WTC11 (cell line): Measurements from ENCODE around the gene PTPRG. TPM values are rescaled to one million over a fixed set of nuclear protein-coding genes. Genes with fewer than 3 reads are reported as not detected.

Source experiments
- ATAC-seq: fragments of 200-7000 bp; cut with Tn5 transposase; 2 replicates; pipeline ENCODE4 v1.10.0; 2021; ENCODE audit warnings: mild to moderate bottlenecking, moderate library complexity
- CTCF ChIA-PET: fragments of 300-600 bp; sonication (Branson Sonifier 250); formaldehyde crosslinking; loops from one replicate; lab custom pipeline; 2021; ENCODE audit warnings: antibody characterized with exemption; lab: Charles Lee
- POLR2A ChIA-PET: fragments of 350-600 bp; sonication (Branson Sonifier 250); formaldehyde crosslinking; loops from one replicate; lab custom pipeline; 2021; ENCODE audit warnings: antibody characterized with exemption; lab: Charles Lee
- DNase-seq: peaks from one replicate; pipeline ENCODE4 v3.0.0; 2021; ENCODE audit warnings: low spot score
- H3K27ac Mint-ChIP-seq: 2 replicates; pipeline ENCODE4 v1.8.0; 2021; ENCODE audit warnings: mixed read lengths
- H3K27me3 Mint-ChIP-seq: 2 replicates; pipeline ENCODE4 v1.8.0; 2021; ENCODE audit warnings: low read depth, mild to moderate bottlenecking, moderate library complexity, mixed read lengths
- H3K36me3 Mint-ChIP-seq: 2 replicates; pipeline ENCODE4 v1.8.0; 2021; ENCODE audit warnings: mixed read lengths
- H3K4me1 Mint-ChIP-seq: 2 replicates; pipeline ENCODE4 v1.8.0; 2022; ENCODE audit warnings: mixed read lengths
- H3K4me3 Mint-ChIP-seq: 2 replicates; pipeline ENCODE4 v1.8.0; 2021; ENCODE audit warnings: mild to moderate bottlenecking, moderate library complexity, mixed read lengths
- H3K9me3 Mint-ChIP-seq: 2 replicates; pipeline ENCODE4 v1.8.0; 2021; ENCODE audit warnings: mixed read lengths
- CBFB ChIP-seq: sonication (generic); formaldehyde crosslinking; IDR thresholded peaks from 2 replicates; pipeline ENCODE4 v1.8.1; 2022; ENCODE audit warnings: mild to moderate bottlenecking, low read depth, missing genetic modification reagents
- CREM ChIP-seq: sonication (generic); formaldehyde crosslinking; IDR thresholded peaks from 2 replicates; pipeline ENCODE4 v1.8.1; 2022; ENCODE audit warnings: mild to moderate bottlenecking, missing genetic modification reagents, moderate library complexity
- FOXJ3 ChIP-seq: sonication (generic); formaldehyde crosslinking; IDR thresholded peaks from 2 replicates; pipeline ENCODE4 v1.9.0; 2021; ENCODE audit warnings: missing genetic modification reagents, mild to moderate bottlenecking, borderline replicate concordance
- FOXP1 ChIP-seq: sonication (generic); formaldehyde crosslinking; IDR thresholded peaks from 2 replicates; pipeline ENCODE4 v1.8.0; 2022; ENCODE audit warnings: missing genetic modification reagents, mild to moderate bottlenecking, moderate library complexity, borderline replicate concordance
- GRHL2 ChIP-seq: fragments of 250-450 bp; sonication (Bioruptor Pico); IDR thresholded peaks from 2 replicates; pipeline ENCODE4 v1.8.0; 2022; ENCODE audit warnings: mild to moderate bottlenecking, moderate library complexity; ENCODE audit not compliant: insufficient replicate concordance, severe bottlenecking
- GTF2I ChIP-seq: fragments of 250-450 bp; sonication (Bioruptor Pico); conservative IDR thresholded peaks from 2 replicates; pipeline ENCODE4 v1.4.0; 2021; ENCODE audit warnings: mild to moderate bottlenecking
- MXD4 ChIP-seq: fragments of 250-450 bp; sonication (Bioruptor Pico); IDR thresholded peaks from 2 replicates; pipeline ENCODE4 v1.8.0; 2021; ENCODE audit warnings: mild to moderate bottlenecking, moderate library complexity, borderline replicate concordance
- NFE2L1 ChIP-seq: sonication (generic); formaldehyde crosslinking; IDR thresholded peaks from 2 replicates; pipeline ENCODE4 v1.8.1; 2023; ENCODE audit warnings: missing genetic modification reagents
- NFYB ChIP-seq: sonication (generic); formaldehyde crosslinking; conservative IDR thresholded peaks from 2 replicates; pipeline ENCODE4 v1.8.0; 2022; ENCODE audit warnings: low read depth, missing genetic modification reagents
- RORB ChIP-seq: fragments of 250-450 bp; sonication (Bioruptor Pico); IDR thresholded peaks from 2 replicates; pipeline ENCODE4 v1.9.0; 2021; ENCODE audit warnings: mild to moderate bottlenecking
- SMAD3 ChIP-seq: sonication (generic); formaldehyde crosslinking; IDR thresholded peaks from 2 replicates; pipeline ENCODE4 v1.8.0; 2022; ENCODE audit warnings: missing genetic modification reagents, mild to moderate bottlenecking, borderline replicate concordance
- SOX15 ChIP-seq: fragments of 250-450 bp; sonication (Bioruptor Pico); IDR thresholded peaks from 2 replicates; pipeline ENCODE4 v1.9.0; 2021; ENCODE audit warnings: mild to moderate bottlenecking
- TCF7 ChIP-seq: sonication (generic); formaldehyde crosslinking; IDR thresholded peaks from 2 replicates; pipeline ENCODE4 v1.8.0; 2022; ENCODE audit warnings: mild to moderate bottlenecking, low read depth, missing genetic modification reagents, moderate library complexity
- ZNF121 ChIP-seq: sonication (generic); formaldehyde crosslinking; IDR thresholded peaks from 2 replicates; pipeline ENCODE4 v1.8.0; 2023; ENCODE audit warnings: missing genetic modification reagents
- ZNF232 ChIP-seq: sonication (generic); formaldehyde crosslinking; IDR thresholded peaks from 2 replicates; pipeline ENCODE4 v1.8.0; 2022; ENCODE audit warnings: mild to moderate bottlenecking, missing genetic modification reagents
- ZNF423 ChIP-seq: fragments of 250-450 bp; sonication (Bioruptor Pico); IDR thresholded peaks from 2 replicates; pipeline ENCODE4 v2.1.2; 2022; ENCODE audit warnings: mild to moderate bottlenecking, moderate library complexity
- ZNF671 ChIP-seq: fragments of 250-450 bp; sonication (Bioruptor Pico); IDR thresholded peaks from 2 replicates; pipeline ENCODE4 v1.8.0; 2021; ENCODE audit warnings: mild to moderate bottlenecking
- total RNA-seq: library from RNA; stranded (reverse); gene quantifications from 3 replicates; pipeline ENCODE4 v1.2.3, GENCODE V29; 2021
- TF ChIP-seq, protein P1 (sequence below): sonication (generic); formaldehyde crosslinking; IDR thresholded peaks from 2 replicates; pipeline ENCODE4 v1.8.1; 2023; ENCODE audit warnings: mild to moderate bottlenecking, missing genetic modification reagents
- TF ChIP-seq, protein P2 (sequence below): sonication (generic); formaldehyde crosslinking; IDR thresholded peaks from 2 replicates; pipeline ENCODE4 v1.8.0; 2022; ENCODE audit warnings: mild to moderate bottlenecking, missing genetic modification reagents
- TF ChIP-seq, protein P3 (sequence below): sonication (generic); formaldehyde crosslinking; conservative IDR thresholded peaks from 2 replicates; pipeline ENCODE4 v1.8.1; 2022; ENCODE audit warnings: mild to moderate bottlenecking, missing genetic modification reagents
- TF ChIP-seq, protein P4 (sequence below): sonication (generic); formaldehyde crosslinking; IDR thresholded peaks from 2 replicates; pipeline ENCODE4 v1.8.1; 2022; ENCODE audit warnings: low read depth, mild to moderate bottlenecking, moderate library complexity, missing genetic modification reagents, borderline replicate concordance
- TF ChIP-seq, protein P5 (sequence below): fragments of 250-450 bp; sonication (Bioruptor Pico); IDR thresholded peaks from 2 replicates; pipeline ENCODE4 v1.8.0; 2021; ENCODE audit warnings: mild to moderate bottlenecking
- TF ChIP-seq, protein P6 (sequence below): sonication (generic); formaldehyde crosslinking; IDR thresholded peaks from 2 replicates; pipeline ENCODE4 v1.8.1; 2023; ENCODE audit warnings: mild to moderate bottlenecking, missing genetic modification reagents, moderate library complexity
- TF ChIP-seq, protein P7 (sequence below): fragments of 250-450 bp; sonication (Bioruptor Pico); IDR thresholded peaks from 2 replicates; pipeline ENCODE4 v1.9.0; 2021; ENCODE audit warnings: mild to moderate bottlenecking

Gene PTPRG
- total RNA-seq, 1 experiment from 2014 or later, result 106 TPM

DNA sequence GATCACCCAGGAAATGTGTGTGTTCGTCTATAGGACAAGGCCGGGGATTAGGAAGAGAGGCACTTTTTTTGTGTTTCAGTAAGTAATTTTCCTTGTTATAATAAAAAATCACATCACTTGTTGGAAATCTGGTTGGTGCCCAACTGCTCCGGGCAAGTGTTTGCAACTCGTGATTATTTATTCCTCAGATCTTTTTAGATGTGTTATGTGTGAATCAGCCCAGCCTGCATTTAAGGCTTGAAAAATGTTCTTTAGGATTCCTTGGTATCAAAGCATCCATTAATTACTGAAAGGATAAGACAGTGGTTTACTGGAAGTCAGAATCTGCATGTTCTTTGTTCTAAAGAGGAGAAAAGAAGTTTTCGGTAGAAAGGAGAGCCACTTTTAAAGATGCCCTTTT lies 466.4 kb downstream of the PTPRG start:
- POLR2A ChIA-PET, result no interaction called here
- no peaks in the 10 kb centered on the region for H3K9me3 Mint-ChIP-seq
- ATAC-seq, result no peak

DNA sequence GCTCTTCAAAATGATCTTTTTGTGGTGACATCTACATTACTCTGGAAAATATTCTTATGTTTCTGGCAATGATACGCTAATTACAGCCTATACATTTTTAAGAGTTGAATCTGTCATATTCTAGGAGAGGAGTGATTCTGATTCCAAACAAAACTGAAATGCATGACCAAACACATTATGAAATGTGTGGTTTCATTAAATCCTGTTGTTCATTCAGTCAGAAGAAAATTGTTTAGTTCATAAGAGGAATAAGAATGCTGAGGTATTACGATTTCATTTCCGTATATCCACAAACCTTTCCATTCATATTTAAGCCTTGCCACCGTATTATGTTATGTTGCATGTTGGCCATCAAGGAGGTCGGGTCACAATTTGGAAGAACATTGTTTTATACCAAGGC lies 466.9 kb downstream of the PTPRG start:
- no peaks in the 10 kb centered on the region for H3K9me3 Mint-ChIP-seq
- ChIA-PET POLR2A (no interaction called here), CTCF (no interaction called here)
- peaks cover 25% of the 10 kb centered on the region for H3K4me1 Mint-ChIP-seq
- no peak overlapping the region for H3K27ac Mint-ChIP-seq
- ATAC-seq, result no peak
- H3K27me3 Mint-ChIP-seq, result no peaks in the 10 kb centered on the region
- H3K36me3 Mint-ChIP-seq, result no peaks in the 10 kb centered on the region; the same call in 1 of the 2 replicates
- no peak overlapping the region for H3K4me3 Mint-ChIP-seq
- no peak for DNase-seq
- TF ChIP-seq, protein P1, sequence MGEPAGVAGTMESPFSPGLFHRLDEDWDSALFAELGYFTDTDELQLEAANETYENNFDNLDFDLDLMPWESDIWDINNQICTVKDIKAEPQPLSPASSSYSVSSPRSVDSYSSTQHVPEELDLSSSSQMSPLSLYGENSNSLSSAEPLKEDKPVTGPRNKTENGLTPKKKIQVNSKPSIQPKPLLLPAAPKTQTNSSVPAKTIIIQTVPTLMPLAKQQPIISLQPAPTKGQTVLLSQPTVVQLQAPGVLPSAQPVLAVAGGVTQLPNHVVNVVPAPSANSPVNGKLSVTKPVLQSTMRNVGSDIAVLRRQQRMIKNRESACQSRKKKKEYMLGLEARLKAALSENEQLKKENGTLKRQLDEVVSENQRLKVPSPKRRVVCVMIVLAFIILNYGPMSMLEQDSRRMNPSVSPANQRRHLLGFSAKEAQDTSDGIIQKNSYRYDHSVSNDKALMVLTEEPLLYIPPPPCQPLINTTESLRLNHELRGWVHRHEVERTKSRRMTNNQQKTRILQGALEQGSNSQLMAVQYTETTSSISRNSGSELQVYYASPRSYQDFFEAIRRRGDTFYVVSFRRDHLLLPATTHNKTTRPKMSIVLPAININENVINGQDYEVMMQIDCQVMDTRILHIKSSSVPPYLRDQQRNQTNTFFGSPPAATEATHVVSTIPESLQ (CRISPR knock-in tag), result no peak
- TF ChIP-seq TCF7 (CRISPR knock-in tag), result no peak
- TF ChIP-seq, protein P2, sequence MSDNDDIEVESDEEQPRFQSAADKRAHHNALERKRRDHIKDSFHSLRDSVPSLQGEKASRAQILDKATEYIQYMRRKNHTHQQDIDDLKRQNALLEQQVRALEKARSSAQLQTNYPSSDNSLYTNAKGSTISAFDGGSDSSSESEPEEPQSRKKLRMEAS, result no peak
- TF ChIP-seq, all 79 proteins: peak for 0

More for the DNA sequence above, 466.4 kb downstream of the PTPRG start:
- DNase-seq, result no peak
- no peak overlapping the region for H3K4me3 Mint-ChIP-seq
- no peaks in the 10 kb centered on the region; the same call in 1 of the 2 replicates for H3K36me3 Mint-ChIP-seq
- H3K27me3 Mint-ChIP-seq, result no peaks in the 10 kb centered on the region
- TF ChIP-seq ZNF423 (no peak), GTF2I (CRISPR knock-in tag) (no peak), SOX15 (CRISPR knock-in tag) (no peak), RORB (CRISPR knock-in tag) (no peak), FOXP1 (no peak), ZNF121 (no peak)
- TF ChIP-seq, protein P3, sequence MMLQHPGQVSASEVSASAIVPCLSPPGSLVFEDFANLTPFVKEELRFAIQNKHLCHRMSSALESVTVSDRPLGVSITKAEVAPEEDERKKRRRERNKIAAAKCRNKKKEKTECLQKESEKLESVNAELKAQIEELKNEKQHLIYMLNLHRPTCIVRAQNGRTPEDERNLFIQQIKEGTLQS (CRISPR knock-in tag), result no peak
- TF ChIP-seq, protein P4, sequence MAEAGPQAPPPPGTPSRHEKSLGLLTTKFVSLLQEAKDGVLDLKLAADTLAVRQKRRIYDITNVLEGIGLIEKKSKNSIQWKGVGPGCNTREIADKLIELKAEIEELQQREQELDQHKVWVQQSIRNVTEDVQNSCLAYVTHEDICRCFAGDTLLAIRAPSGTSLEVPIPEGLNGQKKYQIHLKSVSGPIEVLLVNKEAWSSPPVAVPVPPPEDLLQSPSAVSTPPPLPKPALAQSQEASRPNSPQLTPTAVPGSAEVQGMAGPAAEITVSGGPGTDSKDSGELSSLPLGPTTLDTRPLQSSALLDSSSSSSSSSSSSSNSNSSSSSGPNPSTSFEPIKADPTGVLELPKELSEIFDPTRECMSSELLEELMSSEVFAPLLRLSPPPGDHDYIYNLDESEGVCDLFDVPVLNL (CRISPR knock-in tag), result no peak
- TF ChIP-seq, protein P5, sequence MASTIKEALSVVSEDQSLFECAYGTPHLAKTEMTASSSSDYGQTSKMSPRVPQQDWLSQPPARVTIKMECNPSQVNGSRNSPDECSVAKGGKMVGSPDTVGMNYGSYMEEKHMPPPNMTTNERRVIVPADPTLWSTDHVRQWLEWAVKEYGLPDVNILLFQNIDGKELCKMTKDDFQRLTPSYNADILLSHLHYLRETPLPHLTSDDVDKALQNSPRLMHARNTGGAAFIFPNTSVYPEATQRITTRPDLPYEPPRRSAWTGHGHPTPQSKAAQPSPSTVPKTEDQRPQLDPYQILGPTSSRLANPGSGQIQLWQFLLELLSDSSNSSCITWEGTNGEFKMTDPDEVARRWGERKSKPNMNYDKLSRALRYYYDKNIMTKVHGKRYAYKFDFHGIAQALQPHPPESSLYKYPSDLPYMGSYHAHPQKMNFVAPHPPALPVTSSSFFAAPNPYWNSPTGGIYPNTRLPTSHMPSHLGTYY, result no peak
- no peak overlapping the region for H3K27ac Mint-ChIP-seq
- CTCF ChIA-PET, result no interaction called here
- peaks cover 27% of the 10 kb centered on the region for H3K4me1 Mint-ChIP-seq

DNA sequence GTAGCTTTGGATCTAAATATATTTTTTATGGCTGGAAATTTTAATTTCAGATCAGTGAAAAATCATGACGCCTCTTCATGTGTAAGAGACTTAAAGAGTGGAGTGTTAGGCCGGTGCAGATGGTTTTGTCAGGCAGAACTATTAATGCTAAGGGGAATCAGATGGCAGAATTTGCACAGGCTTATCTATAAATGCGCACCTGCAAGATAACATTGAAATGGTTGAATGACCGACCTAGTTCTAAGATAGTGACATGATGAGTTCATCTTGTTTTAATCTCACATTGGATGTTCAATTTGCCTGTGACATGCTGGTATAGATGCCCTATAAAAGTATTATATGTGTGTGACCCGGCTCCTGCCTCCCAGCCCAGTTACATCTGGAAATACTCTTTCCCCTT lies 471.4 kb downstream of the PTPRG start:
- H3K27ac Mint-ChIP-seq, result no peak overlapping the region
- ChIA-PET POLR2A (interaction anchor here (0.6 to 1.3 kb wide), 2 partner anchors 12 to 316 kb away, joined by 3 to 4 read pairs; no protein-coding TSS in a partner anchor), CTCF (no interaction called here)
- peaks cover 10% of the 10 kb centered on the region; the same call in 1 of the 2 replicates for H3K4me1 Mint-ChIP-seq
- no peaks in the 10 kb centered on the region for H3K27me3 Mint-ChIP-seq
- DNase-seq (no peak), ATAC-seq (no peak)
- H3K9me3 Mint-ChIP-seq, result no peaks in the 10 kb centered on the region
- no peak overlapping the region for H3K4me3 Mint-ChIP-seq
- H3K36me3 Mint-ChIP-seq, result no peaks in the 10 kb centered on the region
- no peak for TF ChIP-seq CREM (CRISPR knock-in tag)
- no peak for TF ChIP-seq ZNF671 (CRISPR knock-in tag)
- no peak for TF ChIP-seq FOXJ3 (CRISPR knock-in tag)
- TF ChIP-seq ZNF232 (CRISPR knock-in tag), result no peak
- no peak for TF ChIP-seq NFYB
- no peak for TF ChIP-seq SMAD3 (CRISPR knock-in tag)
- no peak for TF ChIP-seq GRHL2
- no peak for TF ChIP-seq RORB (CRISPR knock-in tag)
- TF ChIP-seq, protein P6, sequence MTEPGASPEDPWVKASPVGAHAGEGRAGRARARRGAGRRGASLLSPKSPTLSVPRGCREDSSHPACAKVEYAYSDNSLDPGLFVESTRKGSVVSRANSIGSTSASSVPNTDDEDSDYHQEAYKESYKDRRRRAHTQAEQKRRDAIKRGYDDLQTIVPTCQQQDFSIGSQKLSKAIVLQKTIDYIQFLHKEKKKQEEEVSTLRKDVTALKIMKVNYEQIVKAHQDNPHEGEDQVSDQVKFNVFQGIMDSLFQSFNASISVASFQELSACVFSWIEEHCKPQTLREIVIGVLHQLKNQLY, result no peak
- no peak for TF ChIP-seq ZNF121
- TF ChIP-seq, protein P7, sequence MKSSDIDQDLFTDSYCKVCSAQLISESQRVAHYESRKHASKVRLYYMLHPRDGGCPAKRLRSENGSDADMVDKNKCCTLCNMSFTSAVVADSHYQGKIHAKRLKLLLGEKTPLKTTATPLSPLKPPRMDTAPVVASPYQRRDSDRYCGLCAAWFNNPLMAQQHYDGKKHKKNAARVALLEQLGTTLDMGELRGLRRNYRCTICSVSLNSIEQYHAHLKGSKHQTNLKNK, result no peak
- TF ChIP-seq NFE2L1 (CRISPR knock-in tag), result no peak
- TF ChIP-seq CBFB (CRISPR knock-in tag), result no peak
- TF ChIP-seq MXD4, result no peak
